ENCODE measurements around the gene SYT8.

SYT8 gene

GRCh38 chr11:1852271-1852876, 17.6 kb downstream of the SYT8 start:
- Histone ChIP-seq H3K4me1 (ENCODE audit: control insufficient read depth, insufficient read depth, low read length) (peaks cover 8% of the 10 kb centered on the region), H3K36me3 (ENCODE audit: insufficient read depth, low read length) (no peaks in the 10 kb centered on the region), H3K4me2 (ENCODE audit: low read length) (no peak overlapping the region), H3K9me3 (replicated peaks; ENCODE audit: low read length) (no peaks in the 10 kb centered on the region), H3K9ac (ENCODE audit: low read depth, low read length) (no peak overlapping the region), H3K4me3 (ENCODE audit: low read length) (no peak overlapping the region), H3K27me3 (ENCODE audit: control insufficient read depth, insufficient read depth, low read length) (peaks cover 14% of the 10 kb centered on the region)

DNA sequence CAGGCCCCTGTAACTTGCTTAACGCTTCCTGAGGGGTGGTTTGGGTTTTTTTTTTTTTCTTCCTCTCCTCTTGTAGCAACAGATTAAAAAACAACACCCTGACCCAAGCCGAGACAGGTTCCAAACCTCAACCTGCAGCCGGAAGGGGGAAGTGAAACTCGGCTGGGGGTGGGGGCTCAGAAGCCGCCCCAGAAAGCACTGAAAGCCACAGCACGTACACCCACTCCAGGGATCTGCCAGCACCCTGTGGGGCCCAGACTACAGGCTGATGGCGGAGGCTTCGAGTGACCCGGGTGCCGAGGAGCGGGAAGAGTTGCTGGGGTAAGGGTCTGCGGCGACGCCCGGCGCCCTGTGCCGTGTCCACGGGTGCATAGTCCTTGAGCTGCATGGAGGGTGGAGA, 18.1 kb downstream of the SYT8 start, which contains the start of gene LSP1:
LSP1 (plus strand) TSS at position 208 of the 400 bp plus-strand sequence; CDS start at position 269, 61 bp downstream.
- Histone ChIP-seq H3K4me1 (ENCODE audit: control insufficient read depth, insufficient read depth, low read length) (peaks cover 6% of the 10 kb centered on the region), H3K27me3 (ENCODE audit: control insufficient read depth, insufficient read depth, low read length) (peaks cover 14% of the 10 kb centered on the region), H3K9ac (ENCODE audit: low read depth, low read length) (no peak within 1 kb of the TSS), H3K36me3 (ENCODE audit: insufficient read depth, low read length) (no peaks in the 10 kb centered on the region), H3K9me3 (replicated peaks; ENCODE audit: low read length) (no peaks in the 10 kb centered on the region), H3K4me3 (ENCODE audit: low read length) (no peak within 1 kb of the TSS), H3K4me2 (ENCODE audit: low read length) (no peak within 1 kb of the TSS)

GRCh38 chr11:1853376-1854131, 18.8 kb downstream of the SYT8 start:
- no peak overlapping the region for H3K4me3 ChIP-seq (ENCODE audit: low read length)
- peaks cover 14% of the 10 kb centered on the region for H3K27me3 ChIP-seq (ENCODE audit: control insufficient read depth, insufficient read depth, low read length)
- no peaks in the 10 kb centered on the region for H3K4me1 ChIP-seq (ENCODE audit: control insufficient read depth, insufficient read depth, low read length)
- no peak overlapping the region for H3K4me2 ChIP-seq (ENCODE audit: low read length)
- no peaks in the 10 kb centered on the region for H3K9me3 ChIP-seq (replicated peaks; ENCODE audit: low read length)
- H3K9ac ChIP-seq (ENCODE audit: low read depth, low read length), result no peak overlapping the region
- no peaks in the 10 kb centered on the region for H3K36me3 ChIP-seq (ENCODE audit: insufficient read depth, low read length)

DNA sequence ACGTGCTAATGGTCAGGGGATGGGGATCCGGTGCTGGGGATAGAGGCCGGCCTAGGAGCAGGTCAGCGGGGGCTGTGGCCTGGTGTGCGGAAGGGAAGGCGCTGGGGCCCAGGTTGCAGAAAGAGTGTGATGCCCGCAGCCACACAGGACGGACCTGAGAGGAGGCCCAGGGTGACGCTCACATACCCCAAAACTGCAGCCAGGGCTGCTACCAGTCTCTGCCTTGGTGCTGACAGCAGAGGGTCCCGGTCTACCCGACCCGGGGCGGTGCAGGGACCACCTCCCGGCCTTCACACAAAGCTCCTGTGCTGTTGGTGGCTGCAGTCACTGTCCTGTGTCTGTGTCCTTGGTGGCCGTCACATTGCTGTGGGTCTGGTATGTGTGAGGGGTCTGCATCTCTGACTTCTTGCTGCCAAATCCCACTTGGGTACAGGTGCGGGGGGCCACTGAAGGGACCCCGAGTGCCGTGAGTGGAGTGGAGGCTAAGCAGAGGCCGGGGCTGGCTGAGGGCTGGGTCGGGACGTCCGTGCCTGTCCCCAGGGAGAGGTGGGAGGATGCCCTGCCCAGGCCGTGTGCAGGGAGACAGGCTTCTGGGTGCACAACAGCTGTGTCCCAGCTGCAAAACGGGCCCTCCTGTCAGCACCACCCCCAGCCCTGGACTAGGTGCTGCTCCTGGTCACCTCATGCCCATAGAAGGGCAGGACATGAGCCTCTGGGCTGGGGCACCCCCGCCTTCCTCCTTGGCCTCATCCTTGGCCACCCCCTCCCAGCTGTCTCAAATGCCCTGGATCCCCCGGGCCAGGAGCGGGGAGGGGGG, 19.6 kb downstream of the SYT8 start:
- H3K4me1 ChIP-seq (ENCODE audit: control insufficient read depth, insufficient read depth, low read length), result no peaks in the 10 kb centered on the region
- H3K4me2 ChIP-seq (ENCODE audit: low read length), result no peak overlapping the region
- H3K27me3 ChIP-seq (ENCODE audit: control insufficient read depth, insufficient read depth, low read length), result peaks cover 14% of the 10 kb centered on the region
- H3K9me3 ChIP-seq (replicated peaks; ENCODE audit: low read length), result no peaks in the 10 kb centered on the region
- H3K36me3 ChIP-seq (ENCODE audit: insufficient read depth, low read length), result no peaks in the 10 kb centered on the region
- H3K4me3 ChIP-seq (ENCODE audit: low read length), result no peak overlapping the region
- H3K9ac ChIP-seq (ENCODE audit: low read depth, low read length), result no peak overlapping the region

- Histone ChIP-seq H3K27me3 (ENCODE audit: control insufficient read depth, insufficient read depth, low read length) (peaks cover 14% of the 10 kb centered on the region), H3K36me3 (ENCODE audit: insufficient read depth, low read length) (no peaks in the 10 kb centered on the region), H3K4me2 (ENCODE audit: low read length) (no peak overlapping the region), H3K9me3 (replicated peaks; ENCODE audit: low read length) (no peaks in the 10 kb centered on the region), H3K4me3 (ENCODE audit: low read length) (no peak overlapping the region), H3K9ac (ENCODE audit: low read depth, low read length) (no peak overlapping the region), H3K4me1 (ENCODE audit: control insufficient read depth, insufficient read depth, low read length) (no peaks in the 10 kb centered on the region)
Observed at GRCh38 chr11:1854949-1855885, 20.4 kb downstream of the SYT8 start.

DNA sequence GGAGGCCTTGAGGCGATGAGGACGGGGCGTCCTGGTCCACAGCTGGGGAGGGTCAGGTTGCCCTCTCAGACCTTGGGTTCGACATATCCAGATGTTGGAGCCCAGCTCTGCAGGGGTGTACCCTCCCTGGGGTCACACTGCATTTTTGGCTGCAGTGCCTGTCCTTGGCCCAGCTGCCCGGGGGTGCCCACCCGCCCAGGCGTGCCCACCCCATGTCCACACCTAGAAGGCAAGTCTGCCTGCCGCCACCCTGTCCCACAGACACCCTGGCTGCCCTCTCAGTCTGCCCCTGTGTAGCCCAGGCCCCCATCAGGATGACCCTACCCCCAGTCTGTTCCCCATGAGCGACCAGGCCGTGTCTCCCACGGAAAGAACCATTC, 21.1 kb downstream of the SYT8 start:
- Histone ChIP-seq H3K36me3 (ENCODE audit: insufficient read depth, low read length) (no peaks in the 10 kb centered on the region), H3K4me2 (ENCODE audit: low read length) (no peak overlapping the region), H3K9ac (ENCODE audit: low read depth, low read length) (no peak overlapping the region), H3K9me3 (replicated peaks; ENCODE audit: low read length) (no peaks in the 10 kb centered on the region), H3K27me3 (ENCODE audit: control insufficient read depth, insufficient read depth, low read length) (peaks cover 14% of the 10 kb centered on the region), H3K4me1 (ENCODE audit: control insufficient read depth, insufficient read depth, low read length) (no peaks in the 10 kb centered on the region), H3K4me3 (ENCODE audit: low read length) (no peak overlapping the region)

DNA sequence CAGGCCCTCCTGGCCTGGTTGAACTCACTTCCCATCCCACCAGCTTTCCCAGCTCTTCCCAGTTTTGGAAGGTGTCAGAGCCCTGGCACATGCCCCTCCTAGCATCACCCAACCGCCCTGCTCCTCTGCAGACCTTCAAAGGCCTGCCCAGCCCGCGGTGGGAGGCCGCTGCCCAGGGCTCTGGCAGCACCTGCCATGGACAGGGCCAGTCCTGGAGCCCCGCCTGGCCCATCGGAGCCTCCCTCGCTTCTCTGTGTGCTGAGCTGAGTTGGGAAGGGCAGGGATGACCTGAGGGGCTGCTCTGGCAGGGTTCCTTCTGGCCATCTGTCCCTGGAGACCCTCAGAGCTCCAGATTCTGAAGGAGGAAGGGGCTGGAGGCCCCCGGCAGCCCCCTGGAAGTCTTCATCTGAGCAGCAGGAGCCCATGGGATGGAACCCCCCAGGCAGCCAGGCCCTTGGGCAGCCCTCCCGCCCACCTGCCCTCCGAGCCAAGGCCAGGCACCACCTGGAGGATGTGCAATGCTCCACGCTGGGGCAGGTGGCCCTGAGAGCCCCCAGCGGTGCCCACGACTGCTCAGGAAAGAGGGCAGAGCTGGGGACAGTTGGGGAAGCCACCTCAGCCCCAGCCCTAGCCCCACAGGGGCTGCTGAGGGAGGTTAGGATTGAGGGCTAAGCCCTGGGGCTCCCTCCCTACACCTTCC, 21.7 kb downstream of the SYT8 start:
- Histone ChIP-seq H3K9ac (ENCODE audit: low read depth, low read length) (no peak overlapping the region), H3K27me3 (ENCODE audit: control insufficient read depth, insufficient read depth, low read length) (peaks cover 14% of the 10 kb centered on the region), H3K9me3 (replicated peaks; ENCODE audit: low read length) (no peaks in the 10 kb centered on the region), H3K4me2 (ENCODE audit: low read length) (no peak overlapping the region), H3K4me1 (ENCODE audit: control insufficient read depth, insufficient read depth, low read length) (no peaks in the 10 kb centered on the region), H3K4me3 (ENCODE audit: low read length) (no peak overlapping the region), H3K36me3 (ENCODE audit: insufficient read depth, low read length) (no peaks in the 10 kb centered on the region)

DNA sequence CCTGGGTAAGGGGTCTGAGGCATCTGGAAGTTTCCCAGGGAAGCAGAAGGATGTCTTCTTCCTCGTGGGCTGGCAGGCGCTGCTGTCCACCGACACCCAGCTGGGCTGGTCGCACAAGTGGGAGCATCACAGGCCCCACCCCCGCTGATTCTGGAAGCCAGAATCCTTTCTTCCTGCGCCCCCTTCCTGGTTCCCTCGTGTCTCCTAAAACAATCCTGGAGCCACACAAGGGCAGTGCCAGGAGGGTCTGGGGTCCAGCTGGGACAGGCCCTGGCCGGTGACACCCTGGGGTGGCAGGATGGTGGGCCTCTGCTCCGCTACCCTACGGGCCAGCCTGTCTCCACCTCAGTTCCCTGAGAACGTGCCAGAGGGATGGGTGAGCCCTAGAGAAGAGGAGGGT, 22.3 kb downstream of the SYT8 start:
- Histone ChIP-seq H3K9ac (ENCODE audit: low read depth, low read length) (no peak overlapping the region), H3K36me3 (ENCODE audit: insufficient read depth, low read length) (no peaks in the 10 kb centered on the region), H3K9me3 (replicated peaks; ENCODE audit: low read length) (no peaks in the 10 kb centered on the region), H3K27me3 (ENCODE audit: control insufficient read depth, insufficient read depth, low read length) (peaks cover 14% of the 10 kb centered on the region), H3K4me1 (ENCODE audit: control insufficient read depth, insufficient read depth, low read length) (no peaks in the 10 kb centered on the region), H3K4me3 (ENCODE audit: low read length) (no peak overlapping the region), H3K4me2 (ENCODE audit: low read length) (no peak overlapping the region)

DNA sequence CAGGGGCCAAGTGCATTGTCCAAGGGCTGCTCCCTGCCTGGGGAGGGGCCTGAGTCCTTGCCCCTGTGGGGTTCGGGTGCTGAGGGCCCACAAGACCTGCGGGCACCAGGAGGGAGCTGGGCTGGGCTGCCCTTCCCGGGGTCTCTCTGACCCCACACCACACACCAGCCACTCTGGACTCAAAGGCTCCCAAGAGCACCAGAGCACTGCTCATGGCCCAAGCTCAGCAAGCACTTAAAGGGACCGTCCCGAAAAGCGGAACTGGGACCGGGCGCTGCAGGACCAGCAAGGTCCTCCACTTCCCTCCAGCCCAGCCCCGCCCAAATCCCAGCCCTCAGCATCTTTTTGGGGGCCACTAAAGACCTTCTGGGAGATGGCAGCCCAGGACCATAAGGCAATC, 23.4 kb downstream of the SYT8 start:
- no peaks in the 10 kb centered on the region for H3K9me3 ChIP-seq (replicated peaks; ENCODE audit: low read length)
- H3K9ac ChIP-seq (ENCODE audit: low read depth, low read length), result no peak overlapping the region
- peaks cover 9% of the 10 kb centered on the region for H3K4me1 ChIP-seq (ENCODE audit: control insufficient read depth, insufficient read depth, low read length)
- H3K27me3 ChIP-seq (ENCODE audit: control insufficient read depth, insufficient read depth, low read length), result peaks cover 14% of the 10 kb centered on the region
- no peak overlapping the region for H3K4me2 ChIP-seq (ENCODE audit: low read length)
- no peaks in the 10 kb centered on the region for H3K36me3 ChIP-seq (ENCODE audit: insufficient read depth, low read length)
- no peak overlapping the region for H3K4me3 ChIP-seq (ENCODE audit: low read length)

- Histone ChIP-seq H3K4me2 (ENCODE audit: low read length) (no peak overlapping the region), H3K36me3 (ENCODE audit: insufficient read depth, low read length) (no peaks in the 10 kb centered on the region), H3K4me1 (ENCODE audit: control insufficient read depth, insufficient read depth, low read length) (peaks cover 13% of the 10 kb centered on the region), H3K4me3 (ENCODE audit: low read length) (no peak overlapping the region), H3K27me3 (ENCODE audit: control insufficient read depth, insufficient read depth, low read length) (peaks cover 11% of the 10 kb centered on the region), H3K9ac (ENCODE audit: low read depth, low read length) (no peak overlapping the region), H3K9me3 (replicated peaks; ENCODE audit: low read length) (no peaks in the 10 kb centered on the region)
Observed at GRCh38 chr11:1858576-1858975, 23.8 kb downstream of the SYT8 start.
